ES-I3 (cell line): ENCODE measurements around the gene RAB10.
"Not testable (repeated sequence)": the region's sequence is repeated elsewhere in the genome, so short reads cannot be mapped to it uniquely, and the experiment has no call there.

Experiments used
- H3K36me3 ChIP-seq: 2 replicates; pipeline ENCODE4 v1.6.1; 2013; ENCODE audit warnings: mild to moderate bottlenecking, low read length, control low read depth, moderate library complexity; ENCODE audit not compliant: insufficient read depth
- H3K4me1 ChIP-seq: 2 replicates; pipeline ENCODE4 v1.6.1; 2013; ENCODE audit warnings: mild to moderate bottlenecking, control low read depth, low read length; ENCODE audit not compliant: insufficient read depth
- H3K9ac ChIP-seq: 2 replicates; pipeline ENCODE4 v1.6.1; 2013; ENCODE audit warnings: low read depth, mild to moderate bottlenecking, low read length, moderate library complexity
- H3K9me3 ChIP-seq: 2 replicates; pipeline ENCODE4 v1.6.1; 2013; ENCODE audit warnings: mild to moderate bottlenecking, low read length, moderate library complexity; ENCODE audit not compliant: control insufficient read depth, insufficient read depth

The RAB10 gene

DNA sequence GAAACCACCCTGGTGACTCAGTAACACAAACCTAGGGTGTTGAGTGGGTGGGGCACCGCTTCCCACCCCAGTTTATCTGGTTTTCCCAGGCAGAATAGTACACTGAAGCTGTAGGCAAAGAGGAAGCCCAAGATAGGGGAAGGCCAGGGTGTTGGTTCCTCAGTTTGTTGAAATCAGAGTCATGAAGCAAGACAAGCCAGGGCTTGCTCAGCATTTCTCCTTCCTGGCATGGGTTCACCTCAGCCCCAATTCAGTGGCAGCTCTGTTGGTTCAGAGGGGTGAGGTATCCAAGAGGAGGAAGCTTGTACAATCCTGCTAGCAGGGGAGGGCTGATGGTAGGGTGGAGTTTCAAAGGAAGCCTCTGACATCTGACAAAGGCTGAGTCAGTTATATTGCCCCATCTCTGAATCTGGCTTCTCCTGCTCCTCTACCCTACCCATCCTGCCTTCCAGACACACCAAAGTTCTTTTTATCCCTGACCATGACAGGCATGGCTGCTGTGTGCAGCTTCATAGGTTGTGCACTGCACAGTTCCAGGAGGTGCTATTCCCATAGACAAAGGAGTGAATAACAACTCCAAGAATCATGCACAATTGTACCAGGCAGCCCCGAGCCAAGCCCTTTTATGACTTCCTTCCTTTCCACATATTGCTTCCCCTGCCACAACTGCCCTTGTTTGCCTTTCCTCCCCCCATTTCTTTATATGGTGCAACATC lies 24.9 kb upstream of the RAB10 start:
- Histone ChIP-seq H3K4me1 (peaks cover 17% of the 10 kb centered on the region), H3K9me3 (no peaks in the 10 kb centered on the region), H3K9ac (no peak overlapping the region), H3K36me3 (no peaks in the 10 kb centered on the region)

DNA sequence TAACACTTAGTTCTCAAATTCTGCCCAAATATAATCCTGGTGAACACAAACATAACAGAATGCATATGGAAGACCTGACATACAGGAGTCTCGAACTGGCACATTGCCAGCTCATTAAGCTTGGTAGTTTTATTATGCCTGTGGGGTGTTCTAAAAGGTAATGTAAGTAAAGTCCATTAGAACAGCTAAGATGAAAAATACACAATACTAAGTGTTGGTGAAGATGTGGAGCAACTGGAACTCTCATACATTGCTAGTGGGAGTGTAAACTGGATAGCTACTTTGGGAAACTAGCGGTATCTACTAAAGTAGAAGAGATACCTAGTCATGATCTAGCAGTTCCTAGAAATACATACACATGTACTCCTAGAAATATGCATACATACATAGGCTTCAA lies 24.3 kb upstream of the RAB10 start:
- H3K36me3 ChIP-seq, result no peaks in the 10 kb centered on the region
- H3K9ac ChIP-seq, result no peak overlapping the region

DNA sequence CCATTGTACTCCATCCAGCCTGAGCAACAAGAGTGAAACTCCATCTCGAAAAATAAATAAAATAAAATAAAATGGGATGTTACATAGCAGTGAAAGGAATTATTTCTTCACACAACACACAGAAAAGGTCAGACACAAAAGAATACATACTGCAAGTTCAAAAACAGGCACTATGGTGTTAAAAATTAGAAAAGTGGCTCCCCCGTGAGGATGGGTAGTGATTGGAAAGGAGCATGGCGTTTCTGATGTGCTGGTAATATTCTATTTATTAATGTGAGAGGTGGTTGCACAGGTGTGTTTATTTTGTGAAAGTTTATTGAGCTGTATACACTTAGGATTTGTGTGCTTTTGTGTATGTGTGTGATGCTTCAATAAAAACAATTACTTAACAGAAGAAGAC lies 22.9 kb upstream of the RAB10 start:
- peaks cover 17% of the 10 kb centered on the region for H3K4me1 ChIP-seq

More for the DNA sequence above, 24.3 kb upstream of the RAB10 start:
- H3K9me3 ChIP-seq, result no peaks in the 10 kb centered on the region
- peaks cover 17% of the 10 kb centered on the region for H3K4me1 ChIP-seq

DNA sequence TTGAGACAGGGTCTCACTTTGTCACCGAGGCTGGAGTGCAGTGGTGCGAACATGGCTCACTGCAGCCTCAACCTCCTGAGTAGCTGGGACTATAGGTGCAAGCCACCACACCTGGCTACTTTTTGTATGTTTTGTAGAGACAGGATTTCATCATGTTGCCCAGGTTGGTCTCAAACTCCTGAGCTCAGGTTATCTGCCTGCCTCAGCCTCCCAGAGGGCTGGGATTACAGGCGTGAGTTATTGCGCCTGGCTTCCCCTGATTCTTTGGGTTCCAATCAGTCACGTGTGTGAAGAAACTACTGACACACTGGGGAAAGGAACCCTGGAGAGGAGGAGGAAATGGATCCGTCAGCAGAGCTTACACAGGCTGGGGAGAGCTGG lies 22.3 kb upstream of the RAB10 start:
- H3K9ac ChIP-seq, result no peak overlapping the region; the same call in 1 of the 2 replicates
- H3K9me3 ChIP-seq, result no peaks in the 10 kb centered on the region
- H3K36me3 ChIP-seq, result no peaks in the 10 kb centered on the region
- peaks cover 17% of the 10 kb centered on the region for H3K4me1 ChIP-seq

More for the DNA sequence above, 22.9 kb upstream of the RAB10 start:
- Histone ChIP-seq H3K9me3 (no peaks in the 10 kb centered on the region), H3K9ac (no peak overlapping the region), H3K36me3 (no peaks in the 10 kb centered on the region)

DNA sequence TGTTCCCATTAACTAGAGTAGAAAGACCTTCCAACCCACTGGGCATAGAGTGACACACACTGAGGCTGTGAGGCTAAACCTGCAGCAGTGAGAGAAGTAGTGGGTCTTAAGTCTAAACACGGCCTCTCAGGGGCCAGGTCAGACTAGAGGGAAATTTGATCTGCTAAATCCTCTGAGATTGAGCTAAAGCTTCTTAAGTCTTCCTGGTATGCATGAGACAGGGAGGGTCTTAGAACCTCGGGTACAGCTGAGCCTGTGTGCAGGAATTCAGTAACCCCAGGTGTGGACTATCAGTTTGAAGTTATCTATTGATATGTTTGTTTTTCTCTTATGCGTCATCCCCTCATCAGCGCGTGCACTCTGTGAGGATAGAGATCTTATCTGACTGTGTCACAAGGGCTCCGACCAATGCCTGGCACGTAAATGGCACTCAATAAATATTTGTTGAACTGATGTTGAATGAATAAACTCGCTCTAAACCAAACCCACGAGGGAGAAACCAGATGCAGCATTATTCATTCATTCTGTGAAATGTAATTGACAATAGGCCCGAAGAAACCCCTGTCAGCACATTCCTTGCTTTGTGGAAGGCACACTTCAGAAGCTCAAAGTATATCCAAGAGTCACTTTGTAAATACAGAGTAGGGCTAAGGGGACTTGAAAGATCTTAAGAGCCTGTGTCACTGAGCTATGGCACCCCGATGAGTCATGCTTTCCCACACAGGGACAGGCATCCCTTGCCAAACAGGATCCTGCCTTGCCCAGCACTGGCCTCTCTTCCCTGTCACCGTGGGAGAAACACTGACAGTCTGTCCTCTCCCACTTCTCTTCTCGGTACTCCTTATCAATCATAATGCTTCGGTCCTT lies 21.7 kb upstream of the RAB10 start:
- H3K9ac ChIP-seq, result no peak overlapping the region; the same call in 1 of the 2 replicates
- peaks cover 17% of the 10 kb centered on the region for H3K4me1 ChIP-seq

DNA sequence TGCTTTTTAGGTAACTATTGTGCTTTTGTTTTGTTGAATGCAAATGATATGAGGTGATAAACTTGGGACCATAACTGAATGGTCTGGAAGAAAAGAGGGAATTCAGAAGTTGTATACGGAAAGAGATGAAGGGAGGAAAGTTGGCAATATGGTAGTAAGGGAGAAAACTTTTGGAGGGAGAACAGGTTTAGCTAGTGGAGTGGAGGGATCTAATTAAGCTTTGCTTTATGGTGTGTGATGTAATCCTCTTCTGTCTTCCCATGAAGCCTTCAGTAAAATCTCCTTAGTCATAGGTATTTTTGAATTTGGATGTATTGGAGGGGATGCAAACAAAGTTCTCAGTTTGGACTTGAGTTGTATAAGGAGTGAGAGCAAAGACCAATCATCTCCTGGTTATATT lies 20.2 kb upstream of the RAB10 start:
- no peak overlapping the region for H3K9ac ChIP-seq
- H3K9me3 ChIP-seq, result no peaks in the 10 kb centered on the region
- no peaks in the 10 kb centered on the region for H3K36me3 ChIP-seq
- peaks cover 30% of the 10 kb centered on the region for H3K4me1 ChIP-seq

More for the DNA sequence above, 21.7 kb upstream of the RAB10 start:
- H3K9me3 ChIP-seq, result no peaks in the 10 kb centered on the region
- no peaks in the 10 kb centered on the region for H3K36me3 ChIP-seq

DNA sequence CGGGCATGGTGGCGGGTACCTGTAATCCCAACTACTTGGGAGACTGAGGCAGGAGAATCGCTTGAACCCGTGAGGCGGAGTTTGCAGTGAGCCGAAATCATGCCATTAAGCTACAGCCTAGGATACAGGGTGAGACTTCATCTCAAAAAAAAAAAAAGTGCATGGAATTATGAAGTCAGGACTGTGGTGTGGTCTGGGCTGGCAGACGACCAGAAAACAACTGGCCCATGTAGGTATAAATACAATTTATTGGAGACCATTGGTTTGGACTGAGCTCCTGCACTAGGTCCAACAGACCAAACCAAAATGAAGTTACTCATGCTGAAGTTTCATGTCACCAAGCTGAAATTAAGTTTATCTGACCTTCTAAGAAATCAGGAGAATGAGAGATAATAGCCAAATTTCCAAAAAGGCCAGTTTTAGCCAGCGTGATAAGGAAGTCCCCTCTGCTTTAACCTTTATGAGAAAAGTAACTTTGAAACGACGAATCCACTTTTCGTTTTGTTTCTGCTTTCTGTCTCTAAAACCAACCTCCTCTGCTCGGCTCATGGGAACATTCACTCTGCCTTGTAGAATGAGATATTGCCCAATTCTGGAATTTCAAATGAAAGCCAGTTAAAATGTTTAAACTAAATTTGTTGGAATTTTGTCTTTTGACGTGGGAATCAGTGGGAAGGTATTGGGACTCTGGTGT lies 17.7 kb upstream of the RAB10 start:
- no peaks in the 10 kb centered on the region for H3K9me3 ChIP-seq
- no peaks in the 10 kb centered on the region for H3K36me3 ChIP-seq
- H3K4me1 ChIP-seq, result peaks cover 29% of the 10 kb centered on the region
- H3K9ac ChIP-seq, result no peak overlapping the region

DNA sequence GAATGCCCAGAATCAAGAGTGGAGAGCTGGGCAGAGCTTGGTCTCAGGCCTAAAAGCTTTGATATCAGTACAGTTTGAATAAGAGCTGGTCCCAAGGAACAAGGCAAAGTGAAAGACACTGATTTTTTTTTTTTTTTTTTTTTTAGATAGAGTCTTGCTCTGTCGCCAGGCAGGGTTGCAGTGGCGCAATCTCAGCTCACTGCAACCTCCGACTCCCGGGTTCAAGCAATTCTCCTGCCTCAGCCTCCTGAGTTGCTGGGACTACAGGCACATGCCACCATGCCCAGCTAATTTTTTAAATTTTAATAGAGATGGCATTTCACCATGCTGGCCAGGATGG lies 17.2 kb upstream of the RAB10 start:
- H3K4me1 ChIP-seq, result peaks cover 24% of the 10 kb centered on the region
- not testable (repeated sequence) for H3K36me3 ChIP-seq, H3K9ac ChIP-seq, H3K9me3 ChIP-seq

DNA sequence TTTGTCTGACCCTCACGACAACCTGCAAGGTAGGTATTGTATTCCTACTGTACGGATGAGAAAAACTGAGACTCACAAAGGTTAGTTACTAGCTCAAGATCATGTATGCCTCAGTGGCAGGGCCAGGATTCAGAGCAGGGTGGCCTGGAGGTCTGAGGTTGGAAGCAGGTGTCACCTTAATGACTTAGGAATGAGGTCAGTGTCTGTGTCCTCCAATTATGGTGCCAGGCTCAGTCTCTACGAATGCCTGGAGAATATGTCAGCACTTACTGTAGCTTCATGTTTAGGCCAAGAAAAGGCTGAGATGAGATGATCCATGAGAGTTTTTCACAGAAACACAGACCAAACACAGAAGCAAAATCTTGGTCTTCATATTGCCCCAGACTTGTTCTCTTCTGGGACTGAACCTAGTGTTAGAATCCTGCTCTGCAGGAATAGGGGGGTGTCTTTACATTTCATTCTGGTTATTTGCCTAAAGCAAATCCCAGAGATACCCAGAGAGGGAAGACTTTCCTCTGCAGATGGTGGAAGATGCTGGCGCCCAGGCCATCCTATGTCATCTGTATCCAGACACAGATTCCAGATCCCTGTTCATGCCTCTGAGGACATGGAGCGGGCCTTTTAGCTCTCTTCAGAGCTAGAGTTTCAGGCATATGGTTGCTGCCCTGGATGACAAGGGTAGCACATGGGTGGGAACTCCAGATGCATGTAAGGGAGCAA lies 16.3 kb upstream of the RAB10 start:
- Histone ChIP-seq H3K4me1 (peaks cover 15% of the 10 kb centered on the region), H3K36me3 (no peaks in the 10 kb centered on the region), H3K9ac (no peak overlapping the region), H3K9me3 (no peaks in the 10 kb centered on the region)

DNA sequence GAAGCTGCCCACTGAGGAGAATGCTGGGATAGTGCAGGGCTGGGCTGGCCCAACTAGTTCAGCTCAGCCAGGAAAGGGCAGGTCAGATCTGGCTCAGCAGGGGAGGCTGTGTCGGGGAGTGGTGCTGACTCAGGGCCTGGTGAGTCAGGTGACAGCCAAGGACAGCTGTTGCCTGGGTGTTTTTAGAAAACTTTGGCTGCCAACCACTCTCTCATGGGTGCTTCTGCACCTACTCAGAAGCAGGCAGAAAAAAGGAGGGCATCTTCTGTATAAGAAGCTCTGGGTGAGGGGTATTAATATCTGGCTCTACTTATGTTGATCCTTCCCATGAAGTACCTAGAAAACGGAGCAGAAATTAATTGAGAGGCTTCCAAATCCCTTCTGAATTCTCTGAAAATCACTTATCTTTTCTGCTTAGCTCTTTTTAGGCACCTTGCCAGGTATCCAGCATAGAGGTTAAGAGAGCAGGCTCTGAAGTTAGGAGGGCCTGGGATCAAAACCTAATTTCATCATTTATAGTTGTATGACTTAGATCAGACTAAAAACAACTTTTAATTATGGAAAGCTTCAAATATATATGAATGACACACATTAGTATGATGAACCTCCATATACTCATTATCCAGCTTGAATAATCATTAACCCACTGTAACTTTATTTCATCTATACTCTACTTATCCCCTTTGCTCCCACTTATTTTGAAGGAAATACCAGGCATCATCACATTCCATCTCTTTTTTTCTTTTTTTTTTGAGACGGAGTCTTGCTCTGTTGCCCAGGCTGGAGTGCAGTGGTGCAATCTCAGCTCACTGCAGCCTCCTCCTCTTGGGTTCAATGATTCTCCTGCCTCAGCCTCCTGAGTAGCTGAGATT lies 15.5 kb upstream of the RAB10 start:
- no peak overlapping the region for H3K9ac ChIP-seq
- no peaks in the 10 kb centered on the region for H3K9me3 ChIP-seq
- H3K4me1 ChIP-seq, result peaks cover 13% of the 10 kb centered on the region
- no peaks in the 10 kb centered on the region for H3K36me3 ChIP-seq

DNA sequence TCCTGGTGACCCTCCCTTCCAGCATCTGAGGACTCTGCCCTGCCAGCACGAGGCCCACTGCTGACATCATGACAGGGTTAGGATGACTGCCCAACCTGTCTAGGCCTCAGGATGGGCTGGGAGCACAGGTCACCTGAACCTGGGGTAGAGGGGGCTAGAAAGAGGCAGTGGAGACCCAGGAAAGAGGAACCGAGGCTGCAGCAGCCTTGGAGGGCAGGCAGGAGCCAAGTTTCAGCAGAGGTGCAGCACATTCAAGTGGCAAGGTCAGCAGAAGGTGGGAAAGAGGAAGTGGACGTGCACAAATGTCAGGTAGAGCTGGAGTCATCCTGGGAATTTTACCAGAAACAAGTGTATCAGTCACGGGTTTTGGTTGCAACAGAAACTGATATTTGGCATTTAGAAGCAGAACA lies 13.6 kb upstream of the RAB10 start:
- Histone ChIP-seq H3K9ac (no peak overlapping the region), H3K9me3 (no peaks in the 10 kb centered on the region), H3K4me1 (peaks cover 13% of the 10 kb centered on the region), H3K36me3 (no peaks in the 10 kb centered on the region)

DNA sequence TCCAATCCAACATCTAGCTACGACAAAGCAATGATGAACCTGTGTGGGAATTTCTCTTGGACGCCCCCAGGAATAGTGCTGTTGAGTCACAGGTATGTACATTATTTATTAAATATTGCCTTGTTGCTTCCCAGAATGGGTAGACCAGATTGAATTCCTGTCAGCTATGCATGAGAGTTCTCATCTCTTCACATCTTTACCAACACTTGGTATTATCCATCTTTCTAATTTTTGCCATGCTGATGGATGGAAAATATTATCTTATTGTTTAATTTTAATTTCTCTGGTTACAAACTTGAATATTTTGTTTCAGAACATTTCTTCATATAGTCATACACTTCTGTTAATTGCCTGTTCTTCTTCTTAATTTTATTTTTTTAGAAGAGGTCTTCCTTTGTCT lies 9.6 kb upstream of the RAB10 start:
- Histone ChIP-seq H3K36me3 (no peaks in the 10 kb centered on the region), H3K9ac (no peak overlapping the region), H3K4me1 (no peaks in the 10 kb centered on the region), H3K9me3 (no peaks in the 10 kb centered on the region)

DNA sequence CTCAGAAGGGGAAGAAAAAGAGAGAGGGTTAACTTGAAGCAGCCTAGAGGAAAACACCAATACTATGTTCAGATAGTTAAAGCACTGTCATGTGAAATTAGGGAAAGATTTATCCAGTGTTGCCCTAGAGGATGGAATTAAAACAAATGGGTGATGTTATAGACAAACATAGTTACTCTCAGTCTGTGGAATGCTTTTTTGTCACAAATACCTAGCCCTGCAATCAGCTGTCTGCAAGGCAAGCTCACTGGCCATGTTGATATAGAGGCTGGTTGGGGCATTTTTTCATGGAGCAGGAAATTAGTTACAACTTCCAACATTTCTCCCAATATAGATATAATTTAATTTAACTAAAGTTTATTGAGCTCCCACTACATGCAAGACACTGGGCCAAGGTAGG lies 8.4 kb upstream of the RAB10 start:
- Histone ChIP-seq H3K9ac (no peak overlapping the region), H3K36me3 (no peaks in the 10 kb centered on the region), H3K4me1 (no peaks in the 10 kb centered on the region), H3K9me3 (no peaks in the 10 kb centered on the region)
